ENCODE results near the gene SECISBP2.

SECISBP2 gene

GRCh38 chr9:89383030-89383720 is 64.9 kb downstream of the SECISBP2 start:
- no peak overlapping the region for H3K27ac ChIP-seq (ENCODE audit: extremely low read depth, low read depth, low read length)
- no peak overlapping the region for H3K4me3 ChIP-seq (ENCODE audit: low read depth, low read length)
- TF ChIP-seq KLF1 (tag by site-specific recombination; IDR thresholded peaks at IDR 0.05) = no peak
- TF ChIP-seq ZNF184 (tag by site-specific recombination; IDR thresholded peaks at IDR 0.05) = no peak
- no peak for TF ChIP-seq ZNF785 (tag by site-specific recombination; IDR thresholded peaks at IDR 0.05)
- no peak for TF ChIP-seq ZNF350 (tag by site-specific recombination; IDR thresholded peaks at IDR 0.05)
- TF ChIP-seq ZNF513 (tag by site-specific recombination; IDR thresholded peaks at IDR 0.05) = no peak
- TF ChIP-seq ZNF677 (tag by site-specific recombination; IDR thresholded peaks at IDR 0.05) = no peak
- no peak for TF ChIP-seq ZNF221 (tag by site-specific recombination; IDR thresholded peaks at IDR 0.05; ENCODE audit: borderline replicate concordance)
- no peak for TF ChIP-seq ZNF510 (tag by site-specific recombination; IDR thresholded peaks at IDR 0.05; ENCODE audit: insufficient replicate concordance)
- no peak for TF ChIP-seq ZNF449 (tag by site-specific recombination; IDR thresholded peaks at IDR 0.05)
- TF ChIP-seq SCRT1 (tag by site-specific recombination; IDR thresholded peaks at IDR 0.05; ENCODE audit: borderline replicate concordance) = no peak
- no peak for TF ChIP-seq ZNF555 (tag by site-specific recombination; conservative IDR thresholded peaks at IDR 0.05)
- no peaks in the 10 kb centered on the region for H3K9me3 ChIP-seq (ENCODE audit: control insufficient read depth, insufficient read depth, low read depth, low read length)
- no peaks in the 10 kb centered on the region for H3K4me1 ChIP-seq (ENCODE audit: control insufficient read depth, insufficient read depth, low read length)
- peaks cover 0 to 93% of the 10 kb centered on the region in 2 experiments; a peak in 1 of 3 replicates for H3K36me3 ChIP-seq (ENCODE audit: control insufficient read depth in 2 of 2, insufficient read depth in 1 of 2, low read length in 2 of 2)
- POLR2A ChIA-PET = no interaction called here
- CTCF ChIA-PET = no interaction called here

- Histone ChIP-seq H3K27ac (ENCODE audit: extremely low read depth, low read depth, low read length) (no peak overlapping the region), H3K4me3 (ENCODE audit: low read depth, low read length) (no peak overlapping the region), H3K4me1 (ENCODE audit: control insufficient read depth, insufficient read depth, low read length) (no peaks in the 10 kb centered on the region), H3K36me3 (ENCODE audit: control insufficient read depth in 2 of 2, insufficient read depth in 1 of 2, low read length in 2 of 2) (peaks cover 0 to 93% of the 10 kb centered on the region in 2 experiments; a peak in 1 of 3 replicates), H3K9me3 (ENCODE audit: control insufficient read depth, insufficient read depth, low read depth, low read length) (no peaks in the 10 kb centered on the region)
- CTCF ChIA-PET = no interaction called here
- POLR2A ChIA-PET = no interaction called here
- TF ChIP-seq PRDM2 (tag by site-specific recombination; IDR thresholded peaks at IDR 0.05; ENCODE audit: borderline replicate concordance) = no peak
- TF ChIP-seq ZNF473 (tag by site-specific recombination; IDR thresholded peaks at IDR 0.05) = no peak
- TF ChIP-seq ZBTB44 (tag by site-specific recombination; IDR thresholded peaks at IDR 0.05) = no peak
- TF ChIP-seq ZNF274 (IDR thresholded peaks at IDR 0.05; ENCODE audit: low read length) = no peak
- no peak for TF ChIP-seq ZNF274 (tag by site-specific recombination; IDR thresholded peaks at IDR 0.05; ENCODE audit: borderline replicate concordance)
- TF ChIP-seq ZNF280C (tag by site-specific recombination; IDR thresholded peaks at IDR 0.05) = no peak
- TF ChIP-seq ZBTB21 (tag by site-specific recombination; IDR thresholded peaks at IDR 0.05) = no peak
- no peak for TF ChIP-seq ZNF555 (tag by site-specific recombination; conservative IDR thresholded peaks at IDR 0.05)
- TF ChIP-seq ZNF174 (tag by site-specific recombination; IDR thresholded peaks at IDR 0.05) = no peak
Measured at GRCh38 chr9:89383721-89384300, 65.5 kb downstream of the SECISBP2 start.
